HTERT RPE-1 (cell line): Measurements from ENCODE around the gene CASTOR2.
"Not testable (repeated sequence)": the region's sequence is repeated elsewhere in the genome, so short reads cannot be mapped to it uniquely, and the experiment has no call there.

Source experiments
- in situ Hi-C: fragments of 300-500 bp; cut with MboI; formaldehyde crosslinking; loops from 4 replicates; pipeline ENCODE4 v1.14.3; 2020; ENCODE audit warnings: low sequenced_read_pairs

The CASTOR2 gene

GRCh38 chr7:74964511-74965119 lies at the start of gene CASTOR2:
CASTOR2 (plus strand) TSS chr7:74964705; CDS start chr7:74964986, 281 bp downstream.
- in situ Hi-C loops = not testable (repeated sequence)

- in situ Hi-C loops = not testable (repeated sequence)
These were observed 42.1 kb upstream of the CASTOR2 start for GRCh38 chr7:74922321-74922890.

GRCh38 chr7:74923644-74924043 lies 40.9 kb upstream of the CASTOR2 start:
- in situ Hi-C loops = not testable (repeated sequence)

GRCh38 chr7:74926968-74927367 lies 37.5 kb upstream of the CASTOR2 start:
- in situ Hi-C loops = not testable (repeated sequence)

DNA sequence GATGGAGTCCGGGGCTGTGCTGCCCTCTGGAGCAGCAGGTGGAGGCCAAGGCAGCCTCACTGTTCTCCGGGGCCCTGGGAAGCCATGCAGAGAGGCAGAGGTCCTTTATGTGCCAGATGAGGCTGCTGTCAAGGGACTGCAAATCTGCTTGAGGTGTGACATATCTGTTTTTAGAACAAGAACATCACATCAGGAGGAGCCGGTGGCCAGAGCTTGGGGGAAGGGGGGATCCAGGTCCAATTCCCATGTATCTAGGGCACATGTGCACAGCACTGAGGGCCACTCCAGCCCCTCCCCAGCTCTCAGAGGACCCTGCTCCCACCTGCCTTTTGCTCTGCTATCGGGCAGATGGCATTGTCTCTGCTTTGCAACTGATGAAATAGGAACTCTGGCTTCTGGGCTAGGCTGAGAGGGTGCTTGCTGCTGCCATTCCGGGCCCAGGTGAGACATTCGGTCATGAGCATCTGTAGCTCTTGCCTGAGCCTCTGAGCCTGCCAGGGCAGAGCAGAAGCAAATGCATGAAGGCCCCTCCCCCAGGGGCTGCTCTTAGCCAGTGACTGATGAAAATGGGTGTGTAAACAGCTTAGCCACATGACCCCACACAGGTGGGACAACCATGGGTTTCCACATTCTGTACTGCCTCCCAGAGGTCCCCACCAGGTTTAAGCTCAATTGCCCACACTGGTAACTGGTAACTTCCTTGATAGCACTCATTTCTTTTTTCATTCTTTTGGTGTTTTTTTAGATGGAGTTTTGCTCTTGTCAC lies 32.8 kb upstream of the CASTOR2 start:
- in situ Hi-C loops = not testable (repeated sequence)

GRCh38 chr7:74939429-74939828 lies 25.1 kb upstream of the CASTOR2 start:
- in situ Hi-C loops = not testable (repeated sequence)

GRCh38 chr7:74941302-74942069 lies 23.0 kb upstream of the CASTOR2 start:
- in situ Hi-C loops = not testable (repeated sequence)

DNA sequence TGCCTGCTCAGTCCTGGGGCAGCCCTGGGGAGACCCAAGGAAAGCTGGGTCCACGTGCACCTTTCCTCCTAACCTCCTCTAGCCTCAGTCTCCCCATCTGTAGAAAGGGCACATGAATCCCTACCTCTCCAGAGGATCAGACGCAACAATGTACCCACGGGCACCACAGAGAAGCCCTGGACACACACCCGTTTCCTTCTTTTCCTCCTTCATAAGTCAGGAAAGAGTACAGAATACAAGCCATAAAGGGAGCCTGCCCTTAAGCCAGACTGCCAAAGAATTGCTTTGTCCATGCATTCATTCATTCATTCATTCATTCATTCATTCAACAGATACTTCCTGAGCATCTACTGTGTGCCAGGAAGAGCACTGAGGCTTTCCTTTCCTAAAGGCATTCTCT lies 20.6 kb upstream of the CASTOR2 start:
- in situ Hi-C loops = not testable (repeated sequence)

DNA sequence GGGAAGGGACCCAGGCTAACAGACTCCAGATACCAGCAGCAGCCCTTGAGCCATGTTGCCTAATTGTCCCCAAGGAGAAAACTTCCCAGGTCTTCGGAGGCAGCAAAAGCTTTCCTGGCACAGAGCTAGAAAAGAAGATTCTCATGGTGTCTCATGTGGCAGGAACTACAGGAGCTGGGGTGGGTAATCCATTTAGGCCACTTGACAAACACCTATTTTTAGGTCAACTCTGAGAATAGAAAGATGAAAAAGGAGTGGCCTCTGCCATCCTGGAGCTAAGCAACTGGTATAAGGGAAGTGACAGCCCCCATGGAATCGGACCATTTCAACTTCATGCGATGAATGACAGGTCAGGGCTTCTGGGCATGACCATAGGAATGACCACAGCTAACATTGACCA lies 16.8 kb upstream of the CASTOR2 start:
- in situ Hi-C loops = not testable (repeated sequence)

DNA sequence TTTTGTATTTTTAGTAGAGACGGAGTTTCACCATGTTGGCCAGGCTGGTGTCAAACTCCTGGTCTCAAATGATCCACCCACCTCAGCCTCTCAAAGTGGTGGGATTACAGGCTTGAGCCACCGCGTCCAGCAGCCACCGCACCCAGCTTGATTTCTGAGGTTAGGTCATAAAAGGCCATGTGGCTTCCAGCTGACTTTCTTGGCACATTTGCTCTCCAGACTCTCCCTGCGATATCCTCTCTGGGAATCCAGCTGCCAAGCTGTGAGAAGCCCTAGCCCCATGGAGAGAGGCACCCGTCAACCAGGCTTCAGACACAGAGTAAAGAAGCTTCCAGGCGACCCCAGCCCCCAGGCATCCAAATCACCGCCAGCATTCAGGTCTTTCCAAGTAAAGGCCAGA lies 10.7 kb upstream of the CASTOR2 start:
- in situ Hi-C loops = not testable (repeated sequence)

- in situ Hi-C loops = not testable (repeated sequence)
These were observed 6.2 kb upstream of the CASTOR2 start for GRCh38 chr7:74958328-74958727.

GRCh38 chr7:74963704-74964510 lies 598 bp upstream of the CASTOR2 start:
- in situ Hi-C loops = not testable (repeated sequence)

DNA sequence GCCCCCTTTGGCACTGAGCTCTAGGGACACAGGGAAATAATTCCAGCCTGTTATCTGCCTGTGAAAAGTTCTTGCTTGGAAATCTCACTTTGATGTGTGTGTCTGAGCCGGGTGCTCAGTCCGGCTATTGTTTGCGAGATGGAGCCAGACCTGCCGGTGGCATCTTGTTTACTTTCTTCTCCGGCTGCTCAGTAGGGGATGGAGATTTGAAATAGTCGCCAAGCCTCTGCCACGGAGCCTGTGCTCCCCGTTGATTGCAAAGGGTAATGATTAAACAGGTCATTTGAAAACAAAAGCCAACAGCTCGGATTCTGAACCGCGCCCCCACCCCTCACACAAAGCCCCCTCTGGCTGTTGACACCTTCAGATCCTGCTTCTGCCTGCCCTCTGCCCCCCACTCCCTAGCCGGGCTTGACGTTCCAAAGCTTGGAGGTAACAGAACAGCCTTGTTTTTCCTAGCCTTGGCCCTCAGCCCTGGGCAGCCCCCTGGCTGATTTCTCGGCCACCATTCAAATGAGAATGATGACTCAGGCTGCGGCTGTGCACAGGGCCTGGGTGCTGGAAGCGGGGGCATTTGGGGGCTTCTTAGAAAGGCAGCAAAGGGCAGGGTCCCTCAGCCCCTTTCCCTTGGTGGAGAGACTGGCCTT lies 1.8 kb downstream of the CASTOR2 start:
- in situ Hi-C loops = not testable (repeated sequence)

DNA sequence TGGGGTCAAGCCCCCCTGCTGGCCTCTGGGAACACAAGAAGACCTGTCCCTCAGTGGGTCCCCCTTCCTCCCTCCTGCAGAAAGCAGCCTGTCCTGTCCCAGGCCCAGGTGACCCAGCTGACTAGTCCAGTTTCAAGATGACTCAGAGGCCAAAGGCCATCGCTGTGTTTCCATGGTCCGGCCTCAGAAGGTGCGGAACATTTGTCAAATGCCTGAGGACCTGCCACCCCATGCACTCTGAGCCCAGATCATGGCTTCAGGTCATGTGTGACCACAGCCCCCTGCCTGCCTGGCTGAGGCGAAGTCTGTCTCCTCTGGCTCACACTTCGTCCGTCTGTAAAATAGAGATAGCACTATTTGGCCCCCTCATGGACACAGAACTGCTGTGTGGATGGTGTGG lies 2.4 kb downstream of the CASTOR2 start:
- in situ Hi-C loops = not testable (repeated sequence)

GRCh38 chr7:74971431-74971830 lies 6.9 kb downstream of the CASTOR2 start:
- in situ Hi-C loops = not testable (repeated sequence)

GRCh38 chr7:74972377-74972776 lies 7.9 kb downstream of the CASTOR2 start:
- in situ Hi-C loops = not testable (repeated sequence)

DNA sequence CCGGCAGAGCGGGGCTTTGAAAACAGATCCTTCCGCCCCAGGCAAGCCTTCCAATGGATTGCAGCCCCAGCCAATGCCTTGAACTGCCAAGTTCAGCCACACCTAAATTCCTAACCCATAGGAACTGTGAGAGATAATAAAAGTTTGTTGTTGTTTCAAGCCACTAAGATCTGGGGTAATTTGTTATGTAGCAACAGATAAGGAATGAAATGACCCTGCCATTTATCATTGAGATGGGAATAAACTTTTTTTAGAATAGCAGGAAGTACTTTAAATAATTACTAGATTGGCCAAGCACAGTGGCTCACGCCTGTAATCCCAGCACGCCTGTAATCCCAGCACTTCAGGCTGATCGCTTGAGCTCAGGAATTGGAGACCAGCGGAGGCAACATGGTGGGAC lies 11.5 kb downstream of the CASTOR2 start:
- in situ Hi-C loops = not testable (repeated sequence)

DNA sequence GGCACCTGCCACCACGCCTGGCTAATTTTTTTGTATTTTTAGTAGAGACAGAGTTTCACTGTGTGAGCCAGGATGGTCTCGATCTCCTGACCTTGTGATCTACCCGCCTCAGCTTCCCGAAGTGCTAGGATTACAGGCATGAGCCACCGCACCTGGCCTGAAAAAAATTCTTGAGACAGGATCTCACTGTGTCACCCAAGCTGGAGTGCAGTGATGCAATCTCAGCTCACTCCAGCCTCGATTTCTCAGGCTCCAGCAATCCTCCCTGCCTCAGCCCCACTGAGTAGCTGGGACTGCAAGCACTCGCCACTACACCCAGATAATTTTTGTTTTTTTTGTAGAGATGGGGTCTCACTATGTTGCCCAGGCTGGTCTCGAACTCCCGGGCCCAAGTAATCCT lies 13.0 kb downstream of the CASTOR2 start:
- in situ Hi-C loops = not testable (repeated sequence)

DNA sequence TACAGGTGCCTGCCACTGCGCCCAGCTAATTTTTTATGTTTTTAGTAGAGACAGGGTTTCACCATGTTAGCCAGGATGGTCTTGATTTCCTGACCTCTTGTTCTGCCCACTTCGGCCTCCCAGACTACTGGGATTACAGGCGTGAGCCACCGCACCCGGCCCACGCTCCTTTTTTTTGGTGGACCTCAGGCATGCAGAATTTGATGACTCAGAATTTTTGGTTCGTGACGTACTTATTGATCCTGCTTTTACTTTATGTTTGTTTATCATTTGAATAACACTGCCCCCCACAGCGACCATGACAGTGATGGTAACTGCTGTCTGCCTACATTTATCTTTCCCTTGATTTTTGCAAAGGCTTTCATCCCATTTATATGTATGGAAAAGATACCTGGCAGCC lies 23.9 kb downstream of the CASTOR2 start:
- in situ Hi-C loops = not testable (repeated sequence)

GRCh38 chr7:74993121-74993520 lies 28.6 kb downstream of the CASTOR2 start:
- in situ Hi-C loops = no loop called here
